Measurements from ENCODE around the gene ADAMTS10.
A peak's percentile ranks its signal among the peaks of the same experiment; 100 is the strongest.
"Not testable (repeated sequence)": the region's sequence is repeated elsewhere in the genome, so short reads cannot be mapped to it uniquely, and the experiment has no call there.

The ADAMTS10 gene

GRCh38 chr19:8610041-8610935, at the start of gene ADAMTS10:
Gene ADAMTS10, minus strand, starts transcription at chr19:8610715. Its CDS starts 5,005 bp downstream, at chr19:8605710.
- DNase-seq (ENCODE audit: low spot score) = peak; percentile 68

- no peak for DNase-seq (ENCODE audit: low spot score)
Observed at GRCh38 chr19:8659905-8660304, 49.4 kb upstream of the ADAMTS10 start.

DNA sequence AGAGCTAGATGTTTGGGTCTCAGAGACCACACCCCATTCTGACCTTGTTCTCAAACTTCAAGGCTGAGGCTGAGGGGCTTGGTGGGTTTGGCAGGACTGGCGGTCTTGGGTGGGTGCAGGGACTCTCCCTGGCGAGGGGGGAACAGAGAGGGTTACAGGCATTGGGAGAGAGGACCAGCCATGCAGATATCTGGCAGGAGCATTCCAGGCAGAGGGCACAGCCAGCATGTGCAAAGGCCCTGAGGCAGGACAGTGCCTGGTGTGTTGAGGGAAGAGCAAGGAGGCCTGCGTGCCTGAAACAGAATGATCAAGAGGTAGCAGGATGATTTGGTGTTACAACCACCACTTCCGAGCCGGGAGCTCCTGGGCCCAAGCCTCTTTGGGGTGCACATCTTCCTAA, 47.4 kb upstream of the ADAMTS10 start:
- DNase-seq (ENCODE audit: low spot score) = no peak

- no peak for DNase-seq (ENCODE audit: low spot score)
Observed at GRCh38 chr19:8655340-8655709, 44.8 kb upstream of the ADAMTS10 start.

DNA sequence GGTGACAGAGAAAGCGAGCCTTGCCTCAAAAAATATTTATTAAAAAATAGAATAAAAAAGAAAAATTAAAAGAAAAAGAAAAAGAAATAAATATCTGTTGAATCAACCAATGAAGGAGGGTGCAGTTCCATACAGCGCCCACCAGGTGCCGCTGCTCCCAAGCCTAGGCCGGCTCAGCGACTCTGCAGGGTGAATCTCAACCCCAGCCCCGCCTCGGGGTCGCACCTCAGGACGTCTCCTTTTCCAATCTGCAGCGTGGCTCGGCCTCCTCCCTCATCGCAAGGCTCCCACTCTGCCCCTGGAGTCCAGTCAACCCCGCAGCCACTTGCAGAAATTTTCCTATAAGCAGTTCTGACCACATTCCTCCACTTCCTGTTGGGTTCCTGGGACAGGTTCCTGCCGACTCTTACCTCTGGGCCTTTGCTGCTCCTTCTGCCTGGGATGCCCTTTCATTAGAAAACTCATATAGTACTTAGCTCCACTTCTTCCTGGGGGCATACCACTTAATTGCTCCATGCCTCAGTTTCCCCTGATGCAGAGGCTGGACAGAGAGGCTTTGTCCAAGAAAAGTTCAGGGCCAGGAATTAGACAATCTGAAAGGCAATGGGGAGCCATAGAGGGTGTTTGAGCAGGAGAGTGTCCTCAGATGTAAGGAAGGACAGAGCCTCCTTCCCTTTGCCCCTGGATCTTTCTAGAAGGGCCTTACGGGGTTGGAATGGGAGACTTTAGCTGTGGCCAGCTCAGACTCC, 44.2 kb upstream of the ADAMTS10 start:
- DNase-seq (ENCODE audit: low spot score) = peak; percentile 93

DNA sequence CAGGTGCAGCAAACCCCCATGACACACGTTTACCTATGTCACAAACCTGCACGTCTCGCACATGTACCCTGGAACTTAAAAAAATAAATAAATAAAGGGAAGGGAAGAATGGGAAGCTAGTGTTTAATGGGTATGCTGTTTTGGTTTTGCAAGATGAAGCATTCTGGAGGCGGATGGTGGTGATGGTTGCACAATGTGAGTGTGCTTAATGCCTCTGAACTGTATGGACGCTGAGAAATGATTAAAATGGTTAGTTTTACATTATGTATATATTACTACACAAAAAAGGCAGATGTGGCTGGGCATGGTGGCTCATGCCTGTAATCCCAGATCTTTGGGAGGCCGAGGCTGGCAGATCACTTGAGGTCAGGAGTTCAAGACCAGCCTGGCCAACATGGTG, 37.7 kb upstream of the ADAMTS10 start:
- DNase-seq (ENCODE audit: low spot score) = no peak

DNA sequence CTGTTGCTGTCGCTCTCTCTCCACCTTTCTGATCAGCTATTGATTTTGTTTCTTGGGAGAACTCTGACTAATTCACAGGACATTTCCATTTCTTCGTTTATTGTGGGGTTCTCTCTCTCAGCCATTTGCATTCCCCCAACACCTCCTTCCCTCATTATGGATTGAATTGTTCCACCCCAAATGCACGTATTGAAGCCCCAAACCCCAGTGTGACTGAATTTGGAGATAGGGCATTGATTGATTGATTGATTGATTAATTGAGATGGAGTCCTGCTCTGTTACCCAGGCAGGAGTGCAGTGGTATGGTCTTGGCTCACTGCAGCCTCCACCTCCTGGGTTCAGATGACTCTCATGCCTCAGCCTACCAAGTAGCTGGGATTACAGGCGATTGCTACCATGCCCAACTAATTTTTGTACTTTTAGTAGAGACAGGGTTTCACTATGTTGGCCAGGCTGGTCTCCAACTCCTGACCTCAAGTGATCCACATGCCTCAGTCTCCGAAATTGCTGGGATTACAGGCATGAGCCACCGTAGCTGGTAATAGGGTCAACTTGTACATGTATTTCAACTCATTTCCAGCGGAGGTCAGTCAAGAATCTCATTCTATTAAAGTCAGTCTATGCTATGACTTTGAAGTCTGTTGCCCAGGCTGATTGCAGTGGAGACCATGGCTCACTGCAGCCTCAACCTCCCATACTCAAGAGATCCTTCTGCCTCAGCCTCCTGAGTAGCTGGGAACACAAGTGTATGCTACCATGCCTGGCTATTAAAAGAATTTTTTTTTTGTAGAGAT, 33.5 kb upstream of the ADAMTS10 start:
- no peak for DNase-seq (ENCODE audit: low spot score)

- no peak for DNase-seq (ENCODE audit: low spot score)
Observed at GRCh38 chr19:8642561-8642960, 32.0 kb upstream of the ADAMTS10 start.

DNA sequence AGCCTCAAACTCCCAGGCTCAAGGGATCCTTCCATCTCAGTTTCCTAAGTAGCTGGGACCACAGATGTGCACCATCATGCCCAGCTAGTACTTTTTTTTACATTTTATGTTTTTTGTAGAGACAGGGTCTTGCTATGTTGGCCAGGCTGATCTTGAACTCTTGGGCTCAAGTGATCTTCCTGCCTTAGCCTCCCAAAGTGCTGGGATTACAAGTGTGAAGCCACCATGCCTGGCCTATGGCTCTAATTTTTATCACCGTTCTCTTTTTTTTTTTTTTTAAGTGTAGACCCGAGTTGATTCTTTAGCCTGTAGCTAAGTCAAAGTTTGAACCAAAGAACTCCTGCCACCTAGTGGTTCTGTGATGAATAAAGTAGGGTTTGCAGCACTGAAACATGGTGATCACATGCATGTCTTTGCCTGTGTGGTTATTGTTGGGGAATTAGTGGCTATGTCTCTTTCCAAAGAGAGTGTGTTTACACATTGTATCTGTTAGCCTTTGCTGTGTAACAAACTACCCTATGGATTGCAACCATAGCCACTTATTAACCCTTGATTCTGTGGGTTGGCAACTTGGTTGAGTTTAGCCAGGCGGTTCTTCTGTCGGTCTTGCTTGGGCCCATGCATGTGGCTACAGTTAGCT, 31.5 kb upstream of the ADAMTS10 start:
- peak; percentile 67 for DNase-seq (ENCODE audit: low spot score)

DNA sequence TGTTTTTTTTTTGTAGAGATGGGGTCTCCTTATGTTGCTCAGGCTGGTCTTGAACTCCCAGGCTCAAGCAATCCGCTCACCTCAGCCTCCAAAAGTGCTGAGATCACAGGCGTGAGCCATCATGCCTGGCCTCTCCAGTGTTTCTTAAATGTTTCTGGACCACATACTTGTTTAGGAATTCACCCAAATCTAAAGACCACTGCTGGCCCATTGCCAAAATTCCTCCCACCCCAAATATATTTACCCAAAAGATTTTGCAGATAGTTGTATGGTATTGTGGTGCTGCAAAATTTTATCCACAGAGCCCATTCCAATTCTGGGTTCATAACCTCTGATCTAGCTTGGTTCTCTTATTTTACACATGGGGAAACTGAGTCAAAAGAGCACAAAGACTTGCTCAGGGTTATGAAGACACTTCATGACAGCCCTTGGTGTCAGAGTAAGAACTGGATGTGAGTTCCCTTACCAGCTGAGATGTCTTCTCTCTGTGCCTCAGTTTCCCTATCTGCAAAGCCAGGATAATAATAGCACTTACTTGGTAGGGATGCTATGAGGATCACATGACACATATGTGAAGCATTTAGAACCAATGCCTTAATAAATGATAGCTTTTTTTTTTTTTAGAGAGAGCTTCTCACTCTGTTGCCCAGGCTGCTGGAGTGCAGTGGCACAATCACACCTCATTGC, 30.8 kb upstream of the ADAMTS10 start:
- no peak for DNase-seq (ENCODE audit: low spot score)

GRCh38 chr19:8640402-8641004, 30.0 kb upstream of the ADAMTS10 start:
- no peak for DNase-seq (ENCODE audit: low spot score)

- no peak for DNase-seq (ENCODE audit: low spot score)
Observed at GRCh38 chr19:8639821-8640401, 29.4 kb upstream of the ADAMTS10 start.

GRCh38 chr19:8638078-8638619, 27.6 kb upstream of the ADAMTS10 start:
- no peak for DNase-seq (ENCODE audit: low spot score)

DNA sequence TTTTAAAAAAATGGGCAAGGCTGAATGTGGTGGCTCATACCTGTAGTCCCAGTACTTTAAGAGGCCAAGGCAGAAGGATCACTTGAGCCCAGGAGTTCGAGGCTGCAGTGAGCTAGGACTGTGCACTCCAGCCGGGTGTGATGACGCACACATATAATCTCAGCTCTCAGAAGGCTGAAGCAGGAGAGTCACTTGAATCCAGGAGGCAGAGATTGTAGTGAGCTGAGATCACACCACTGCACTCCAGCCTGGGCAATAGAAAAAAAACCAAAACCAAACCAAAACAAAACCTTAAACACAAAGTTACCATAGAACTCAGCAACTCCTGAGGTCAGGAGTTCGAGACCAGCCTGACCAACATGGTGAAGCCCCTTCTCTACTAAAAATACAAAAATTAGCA, 26.6 kb upstream of the ADAMTS10 start:
- not testable (repeated sequence) for DNase-seq (ENCODE audit: low spot score)

DNA sequence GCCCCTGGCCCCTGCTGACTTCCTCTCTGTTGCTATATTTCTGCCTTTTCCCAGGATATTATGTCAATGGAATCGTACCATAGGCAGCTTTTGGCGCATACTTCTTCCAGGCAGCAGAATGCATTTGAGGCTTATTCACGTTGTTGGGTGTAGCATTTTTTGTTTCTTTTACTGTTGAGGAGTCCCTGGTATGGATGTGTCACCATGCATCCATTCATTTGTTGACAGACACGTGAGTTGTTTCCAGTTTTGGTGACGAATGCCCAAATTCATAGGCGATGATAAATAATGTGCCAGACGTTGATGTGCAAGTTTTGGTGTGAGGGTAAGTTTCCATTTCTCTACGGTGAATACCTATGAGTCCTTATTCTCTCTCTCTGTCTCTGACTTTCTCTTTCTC, 24.9 kb upstream of the ADAMTS10 start:
- DNase-seq (ENCODE audit: low spot score) = no peak

DNA sequence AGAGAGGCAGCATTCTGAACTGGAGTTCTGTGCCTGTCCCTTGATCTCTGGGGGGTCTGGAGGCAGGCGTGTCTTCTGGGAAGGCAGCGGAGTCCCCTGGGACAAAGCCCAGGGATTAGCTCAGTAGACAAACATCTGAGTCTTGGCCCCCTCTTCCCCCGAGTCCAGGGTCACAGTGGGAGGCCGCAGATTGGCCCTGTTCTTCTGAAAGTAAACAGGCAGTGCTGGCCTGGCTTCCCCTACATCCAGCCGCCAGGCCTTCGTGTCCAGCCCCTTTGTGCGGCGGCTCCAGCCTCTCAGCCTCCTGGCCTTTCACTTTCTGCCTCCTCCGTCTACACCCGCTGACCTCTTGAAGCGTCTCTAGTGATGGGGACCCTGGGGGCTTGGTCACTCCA, 20.9 kb upstream of the ADAMTS10 start:
- peak; percentile 53 for DNase-seq (ENCODE audit: low spot score)

GRCh38 chr19:8630796-8631424, 20.4 kb upstream of the ADAMTS10 start:
- peak; percentile 38 for DNase-seq (ENCODE audit: low spot score)

DNA sequence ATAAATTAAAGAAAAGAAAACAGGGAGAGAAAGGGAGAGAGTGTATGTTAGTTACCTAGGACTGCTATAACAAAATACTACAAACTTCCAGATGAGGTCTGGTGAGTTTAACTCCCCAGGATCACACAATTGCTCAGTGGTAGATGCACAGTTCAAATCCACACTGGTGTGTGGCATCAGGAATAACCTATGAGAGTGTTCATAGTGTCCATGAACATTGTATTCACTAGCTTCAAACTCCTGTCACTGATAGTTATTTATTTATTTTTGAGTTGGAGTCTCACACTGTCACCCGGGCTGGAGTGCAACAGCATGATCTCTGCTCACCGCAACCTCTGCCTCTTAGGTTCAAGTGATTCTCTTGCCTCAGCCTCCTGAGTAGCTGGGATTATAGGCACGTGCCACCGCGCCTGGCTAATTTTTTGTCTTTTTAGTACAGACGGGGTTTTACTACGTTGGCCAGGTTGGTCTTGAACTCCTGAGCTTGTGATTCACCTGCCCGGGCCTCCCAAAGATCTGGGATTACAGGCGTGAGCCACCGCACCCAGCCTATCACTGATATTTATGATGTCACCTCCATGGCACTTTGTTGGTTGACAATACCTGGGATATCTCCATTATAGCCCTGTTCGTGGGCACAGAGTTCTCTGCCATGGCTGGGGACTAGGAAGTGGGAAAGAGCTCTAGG, 19.6 kb upstream of the ADAMTS10 start, which contains the start of gene NFILZ:
NFILZ (plus strand) TSS at position 638 of the 688 bp plus-strand sequence. CDS start 46,133 bp downstream, outside the sequence.
- no peak for DNase-seq (ENCODE audit: low spot score)

DNA sequence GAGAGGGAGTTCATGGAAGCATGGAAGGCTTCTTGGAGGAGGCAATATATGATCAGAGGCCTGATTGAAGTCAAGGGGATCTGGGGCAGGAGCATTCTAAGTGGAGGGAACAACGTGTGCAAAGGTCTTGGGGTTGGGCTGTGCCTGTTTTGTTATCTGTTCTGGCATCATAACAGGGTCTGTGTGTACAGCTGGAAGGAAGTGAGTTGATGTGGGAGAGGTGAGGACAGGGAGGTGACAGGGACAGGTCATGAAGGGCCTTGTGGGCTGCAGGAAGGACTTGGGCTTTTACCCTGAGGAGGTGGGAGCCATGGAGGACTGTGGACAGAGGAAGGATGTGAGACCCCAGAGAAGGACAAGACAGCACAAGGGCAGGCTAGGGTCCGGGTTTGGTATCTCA, 18.7 kb upstream of the ADAMTS10 start:
- DNase-seq (ENCODE audit: low spot score) = no peak

All from iPS-NIHi11 (cell line).